H1 (cell line): ENCODE measurements around the gene ZNF260. TPM values are rescaled to one million over a fixed set of nuclear protein-coding genes. Genes with fewer than 3 reads are reported as not detected.

ENCODE experiments used
- POLR2AphosphoS5 ChIP-seq: IDR thresholded peaks from 2 replicates; pipeline ENCODE4 v1.6.1; 2011; ENCODE audit warnings: low read depth, low read length
- polyA plus RNA-seq, 7 experiments: library from polyadenylated mRNA; depleted of rRNA in 3 of 7; stranded (reverse) in 5 of 7; unstranded in 2 of 7; fragments of >200 nt in 5 of 7; fragments of 200-250 nt in 2 of 7; gene quantifications; 1 replicate in 5 of 7; 2 replicates in 1 of 7; 4 replicates in 1 of 7; pipeline versions ENCODE4 v1.2.1 to v1.2.3, GENCODE V29; 2011 to 2013; ENCODE audit warnings: missing spikeins in 2 of 7, mixed read lengths in 2 of 7
- total RNA-seq: library from RNA; stranded (reverse); fragmentation: NEBNext Ultra II Directional; extraction: Animal tissue kit (Norgen Biotek cat#: 25700); gene quantifications from 2 replicates; pipeline ENCODE4 v1.2.1, GENCODE V29; 2021

Gene ZNF260
- total and polyA plus RNA-seq, 2 of the 8 experiments (the other 6 are each of a cell fraction or from before 2014, with no cell fraction given): 5.5 to 30.7 TPM

DNA sequence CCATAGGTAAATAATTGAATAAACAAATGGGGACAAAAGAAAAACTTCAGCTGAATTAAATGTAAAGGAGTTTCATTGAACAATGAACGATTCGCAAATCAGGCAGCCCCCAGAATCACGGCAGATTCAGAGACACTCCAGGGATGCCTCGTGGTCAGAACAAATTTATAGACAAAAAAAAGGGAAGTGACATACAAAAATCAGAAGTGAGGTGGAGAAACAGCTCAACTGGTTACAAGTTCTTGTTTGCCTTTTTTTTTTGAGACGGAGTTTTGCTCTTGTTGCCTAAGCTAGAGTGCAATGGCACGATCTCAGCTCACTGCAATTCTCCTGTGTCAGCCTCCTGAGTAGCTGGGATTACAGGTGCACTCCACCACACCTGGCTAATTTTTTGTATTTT lies 44.4 kb downstream of the ZNF260 start (continued):
- no peak for TF ChIP-seq POLR2AphosphoS5
